ENCODE data around the gene ERC2. TPM values are rescaled to one million over a fixed set of nuclear protein-coding genes. Genes with fewer than 3 reads are reported as not detected.

The ERC2 gene
- total and polyA plus RNA-seq, 5 donors from 2014 or later: not detected

DNA sequence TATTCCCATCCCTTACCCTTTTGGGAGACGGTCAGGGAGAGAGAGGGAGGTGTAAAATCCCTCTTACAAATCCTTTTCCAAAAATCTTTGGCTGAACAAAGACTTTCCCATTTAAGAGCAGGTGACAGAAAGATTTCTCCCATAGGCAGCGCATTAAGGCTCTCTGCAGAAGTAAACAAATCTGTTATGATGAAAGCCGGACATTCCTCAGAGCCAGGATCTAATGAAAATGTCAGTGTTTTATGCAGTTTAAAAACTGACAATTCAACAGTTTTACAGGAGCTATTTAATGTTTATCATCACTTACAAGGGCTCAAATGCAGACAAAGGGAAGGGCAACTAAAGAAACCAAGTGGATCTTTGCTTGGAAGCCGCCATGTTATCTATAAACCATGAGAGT is 872.8 kb downstream of the ERC2 start:
- Mint-ChIP-seq H3K4me3 (no peak overlapping the region), H3K27me3 (no peaks in the 10 kb centered on the region), H3K36me3 (no peaks in the 10 kb centered on the region), H3K27ac (no peak overlapping the region), H3K9me3 (peaks cover 0 to 5% (median 2%) of the 10 kb centered on the region in 7 donors), H3K4me1 (no peaks in the 10 kb centered on the region)
- Histone ChIP-seq H3K27me3 (ENCODE audit: control insufficient read depth, insufficient read depth, low read length) (peaks cover 2% of the 10 kb centered on the region), H3K4me3 (ENCODE audit: low read depth, low read length) (no peak overlapping the region), H3K4me1 (ENCODE audit: control insufficient read depth, insufficient read depth, low read length, poor library complexity, severe bottlenecking) (no peaks in the 10 kb centered on the region), H3K9me3 (ENCODE audit: control insufficient read depth in 2 of 2, low read length in 2 of 2) (no peaks in the 10 kb centered on the region), H3K27ac (ENCODE audit: insufficient read depth, low read length, poor library complexity, severe bottlenecking) (no peak overlapping the region), H3K36me3 (ENCODE audit: control insufficient read depth, insufficient read depth, low read length) (no peaks in the 10 kb centered on the region)
- DNase-seq (no peak), ATAC-seq (ENCODE audit: low read depth in 2 of 2) (no peak)

DNA sequence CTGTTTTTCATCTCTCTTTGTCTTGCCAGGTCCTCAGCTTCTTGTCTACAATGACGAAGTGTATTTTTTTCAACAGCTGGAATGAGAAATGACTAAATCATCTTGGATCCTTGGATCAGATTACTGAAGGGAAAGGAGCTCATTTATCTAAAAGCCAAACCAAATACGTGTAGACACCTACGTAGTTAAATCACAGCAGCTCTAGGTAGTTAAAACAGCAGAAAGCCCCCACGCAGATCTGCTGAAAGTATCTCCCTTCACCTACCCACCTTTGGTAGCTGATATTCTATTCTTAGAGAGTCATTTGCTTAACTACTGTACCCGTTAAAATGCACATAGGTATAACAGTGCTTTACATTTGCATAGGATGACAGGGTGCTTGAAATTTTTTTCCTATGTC is 875.7 kb downstream of the ERC2 start:
- Histone ChIP-seq H3K4me1 (ENCODE audit: control insufficient read depth, insufficient read depth, low read length, poor library complexity, severe bottlenecking) (no peaks in the 10 kb centered on the region), H3K27ac (ENCODE audit: insufficient read depth, low read length, poor library complexity, severe bottlenecking) (no peak overlapping the region), H3K27me3 (ENCODE audit: control insufficient read depth, insufficient read depth, low read length) (peaks cover under 1% of the 10 kb centered on the region), H3K4me3 (ENCODE audit: low read depth, low read length) (no peak overlapping the region), H3K9me3 (ENCODE audit: control insufficient read depth in 2 of 2, low read length in 2 of 2) (no peaks in the 10 kb centered on the region), H3K36me3 (ENCODE audit: control insufficient read depth, insufficient read depth, low read length) (no peaks in the 10 kb centered on the region)
- Mint-ChIP-seq H3K36me3 (no peaks in the 10 kb centered on the region), H3K27ac (no peak overlapping the region), H3K4me1 (no peaks in the 10 kb centered on the region), H3K9me3 (peaks cover 0 to 5% (median 2%) of the 10 kb centered on the region in 7 donors), H3K4me3 (no peak overlapping the region), H3K27me3 (no peaks in the 10 kb centered on the region)
- ATAC-seq (ENCODE audit: low read depth in 2 of 2): no peak
- no peak for DNase-seq

DNA sequence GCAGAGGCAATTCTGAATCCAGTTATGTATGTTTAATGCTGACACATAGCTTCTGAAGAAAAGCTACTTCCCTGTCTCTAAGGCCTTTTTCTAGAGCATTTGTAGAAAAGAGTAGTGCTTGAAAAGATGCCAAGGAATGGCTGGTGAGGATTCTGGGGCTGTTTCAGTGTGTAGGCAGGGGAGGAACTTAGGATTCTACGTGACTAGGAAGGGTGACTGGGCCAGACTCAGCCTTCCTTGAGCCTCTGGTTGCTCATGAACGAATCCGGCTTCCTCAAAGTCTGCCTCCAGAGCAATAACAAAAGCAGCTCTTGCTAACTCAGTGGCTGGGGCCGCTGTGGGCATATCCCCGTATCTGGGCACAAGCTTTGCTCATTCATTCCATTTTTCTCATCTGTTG is 876.4 kb downstream of the ERC2 start:
- no peaks in the 10 kb centered on the region for H3K36me3 ChIP-seq (ENCODE audit: control insufficient read depth, insufficient read depth, low read length)
- no peaks in the 10 kb centered on the region for H3K36me3 Mint-ChIP-seq
- no peaks in the 10 kb centered on the region for H3K4me1 Mint-ChIP-seq
- no peak overlapping the region for H3K4me3 Mint-ChIP-seq
- no peaks in the 10 kb centered on the region for H3K27me3 ChIP-seq (ENCODE audit: control insufficient read depth, insufficient read depth, low read length)
- no peak overlapping the region for H3K27ac Mint-ChIP-seq
- ATAC-seq (ENCODE audit: low read depth in 2 of 2) (no peak), DNase-seq (no peak)
- no peaks in the 10 kb centered on the region for H3K9me3 ChIP-seq (ENCODE audit: control insufficient read depth in 2 of 2, low read length in 2 of 2)
- H3K9me3 Mint-ChIP-seq: peaks cover 0 to 5% (median 2%) of the 10 kb centered on the region in 7 donors
- H3K4me1 ChIP-seq (ENCODE audit: control insufficient read depth, insufficient read depth, low read length, poor library complexity, severe bottlenecking): no peaks in the 10 kb centered on the region
- H3K27me3 Mint-ChIP-seq: no peaks in the 10 kb centered on the region
- H3K4me3 ChIP-seq (ENCODE audit: low read depth, low read length): no peak overlapping the region
- H3K27ac ChIP-seq (ENCODE audit: insufficient read depth, low read length, poor library complexity, severe bottlenecking): no peak overlapping the region

DNA sequence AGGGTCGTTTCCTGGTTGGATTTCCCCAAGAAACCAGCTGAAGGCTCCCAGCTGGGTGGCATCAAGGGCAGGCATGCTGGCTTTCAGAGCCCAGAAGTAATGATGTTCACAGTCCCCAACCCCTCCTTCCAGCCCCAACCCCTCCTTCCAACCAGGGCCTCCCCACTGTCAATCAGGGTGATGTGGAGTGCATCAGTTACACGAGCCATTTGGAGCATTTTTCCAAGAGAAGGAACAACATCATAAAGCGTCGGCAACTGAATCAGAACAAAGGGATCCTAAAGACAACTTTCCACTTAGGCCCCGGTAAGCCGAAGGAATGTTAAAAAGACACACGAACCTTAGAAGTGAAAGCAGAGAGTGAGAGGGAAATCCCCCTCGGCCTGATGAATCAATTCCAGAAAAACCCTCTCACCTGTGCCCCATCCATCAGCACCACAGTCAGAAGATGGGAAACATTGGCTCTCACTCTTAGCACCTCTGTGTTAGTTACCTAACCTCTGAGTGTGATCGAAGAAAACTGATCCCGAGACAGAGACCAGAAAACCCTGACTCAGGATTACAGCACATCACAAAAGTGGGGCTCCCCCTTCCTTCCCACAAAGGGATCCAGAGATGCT is 880.0 kb downstream of the ERC2 start:
- no peaks in the 10 kb centered on the region for H3K27me3 ChIP-seq (ENCODE audit: control insufficient read depth, insufficient read depth, low read length)
- no peak for ATAC-seq (ENCODE audit: low read depth in 2 of 2)
- no peaks in the 10 kb centered on the region for H3K36me3 ChIP-seq (ENCODE audit: control insufficient read depth, insufficient read depth, low read length)
- no peaks in the 10 kb centered on the region for H3K27me3 Mint-ChIP-seq
- no peaks in the 10 kb centered on the region for H3K9me3 ChIP-seq (ENCODE audit: control insufficient read depth in 2 of 2, low read length in 2 of 2)
- H3K27ac ChIP-seq (ENCODE audit: insufficient read depth, low read length, poor library complexity, severe bottlenecking): no peak overlapping the region
- DNase-seq: no peak
- H3K4me1 Mint-ChIP-seq: no peaks in the 10 kb centered on the region
- H3K4me3 ChIP-seq (ENCODE audit: low read depth, low read length): no peak overlapping the region
- H3K27ac Mint-ChIP-seq: no peak overlapping the region
- no peaks in the 10 kb centered on the region for H3K36me3 Mint-ChIP-seq
- peaks cover 0 to 2% (median 0%) of the 10 kb centered on the region in 7 donors for H3K9me3 Mint-ChIP-seq
- no peak overlapping the region for H3K4me3 Mint-ChIP-seq
- H3K4me1 ChIP-seq (ENCODE audit: control insufficient read depth, insufficient read depth, low read length, poor library complexity, severe bottlenecking): no peaks in the 10 kb centered on the region

DNA sequence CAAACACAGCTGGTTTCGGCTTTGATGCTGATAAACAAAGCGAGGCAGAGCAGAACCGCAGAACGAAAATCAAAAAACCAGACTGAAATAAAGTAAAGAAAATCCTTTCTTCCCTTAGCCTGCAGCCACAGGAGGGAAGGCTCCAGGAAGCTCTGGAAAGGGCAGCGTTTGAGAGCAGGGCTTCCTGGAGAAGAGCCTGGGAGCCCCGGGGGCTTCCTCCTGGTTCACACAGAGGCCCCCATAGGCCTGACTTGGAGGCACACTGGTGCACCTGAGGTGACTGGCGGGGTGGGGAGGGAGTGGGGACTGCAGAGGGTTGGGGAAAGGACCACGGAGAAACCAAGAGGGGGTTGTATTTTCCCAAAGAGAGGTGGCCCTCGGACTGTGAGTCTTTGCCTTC is 882.4 kb downstream of the ERC2 start:
- no peak overlapping the region for H3K27ac Mint-ChIP-seq
- no peaks in the 10 kb centered on the region for H3K27me3 Mint-ChIP-seq
- H3K36me3 Mint-ChIP-seq: no peaks in the 10 kb centered on the region
- Histone ChIP-seq H3K4me1 (ENCODE audit: control insufficient read depth, insufficient read depth, low read length, poor library complexity, severe bottlenecking) (no peaks in the 10 kb centered on the region), H3K27me3 (ENCODE audit: control insufficient read depth, insufficient read depth, low read length) (no peaks in the 10 kb centered on the region), H3K27ac (ENCODE audit: insufficient read depth, low read length, poor library complexity, severe bottlenecking) (no peak overlapping the region), H3K9me3 (ENCODE audit: control insufficient read depth in 2 of 2, low read length in 2 of 2) (no peaks in the 10 kb centered on the region), H3K4me3 (ENCODE audit: low read depth, low read length) (no peak overlapping the region), H3K36me3 (ENCODE audit: control insufficient read depth, insufficient read depth, low read length) (no peaks in the 10 kb centered on the region)
- peaks cover 0 to 4% (median 0%) of the 10 kb centered on the region in 7 donors for H3K9me3 Mint-ChIP-seq
- no peaks in the 10 kb centered on the region for H3K4me1 Mint-ChIP-seq
- no peak overlapping the region for H3K4me3 Mint-ChIP-seq
- DNase-seq (no peak), ATAC-seq (ENCODE audit: low read depth in 2 of 2) (no peak)

DNA sequence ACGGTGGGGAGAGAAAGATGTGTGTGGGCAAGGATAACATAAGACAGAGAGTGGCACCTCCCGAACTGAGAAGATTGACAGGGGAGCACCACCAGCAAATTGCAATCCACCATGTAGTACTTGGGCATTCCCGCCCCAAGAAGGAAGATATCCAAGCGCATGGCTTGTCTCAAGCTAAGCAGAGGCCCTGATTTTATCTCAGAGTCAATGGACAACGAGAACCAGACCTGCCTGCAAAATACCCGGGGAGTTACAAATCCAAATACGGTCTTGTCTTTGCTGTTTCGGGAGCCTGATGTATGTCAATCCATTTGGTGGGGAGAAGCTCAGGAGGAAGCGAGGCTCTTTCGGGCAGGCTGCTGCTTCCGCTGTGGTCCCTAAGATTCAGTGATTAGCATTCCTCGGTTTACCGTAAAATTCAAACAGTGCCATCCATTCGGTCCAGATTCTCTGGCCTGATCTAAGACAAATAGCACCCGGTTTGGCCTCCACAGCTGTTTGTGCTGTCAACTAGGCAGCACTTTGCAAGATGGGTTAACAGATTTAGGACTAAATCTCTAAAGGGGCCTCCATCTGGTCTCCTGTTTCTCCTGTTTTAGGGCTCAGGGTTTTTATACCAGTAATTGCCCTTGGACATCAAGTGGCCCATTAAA is 883.4 kb downstream of the ERC2 start:
- no peaks in the 10 kb centered on the region for H3K36me3 Mint-ChIP-seq
- no peak overlapping the region for H3K4me3 Mint-ChIP-seq
- Histone ChIP-seq H3K4me3 (ENCODE audit: low read depth, low read length) (no peak overlapping the region), H3K4me1 (ENCODE audit: control insufficient read depth, insufficient read depth, low read length, poor library complexity, severe bottlenecking) (no peaks in the 10 kb centered on the region), H3K27ac (ENCODE audit: insufficient read depth, low read length, poor library complexity, severe bottlenecking) (no peak overlapping the region), H3K27me3 (ENCODE audit: control insufficient read depth, insufficient read depth, low read length) (no peaks in the 10 kb centered on the region), H3K9me3 (ENCODE audit: control insufficient read depth in 2 of 2, low read length in 2 of 2) (no peaks in the 10 kb centered on the region), H3K36me3 (ENCODE audit: control insufficient read depth, insufficient read depth, low read length) (no peaks in the 10 kb centered on the region)
- no peaks in the 10 kb centered on the region for H3K27me3 Mint-ChIP-seq
- H3K4me1 Mint-ChIP-seq: no peaks in the 10 kb centered on the region
- H3K9me3 Mint-ChIP-seq: peaks cover 0 to 2% (median 0%) of the 10 kb centered on the region in 7 donors
- H3K27ac Mint-ChIP-seq: no peak overlapping the region
- DNase-seq (no peak), ATAC-seq (ENCODE audit: low read depth in 2 of 2) (no peak)

DNA sequence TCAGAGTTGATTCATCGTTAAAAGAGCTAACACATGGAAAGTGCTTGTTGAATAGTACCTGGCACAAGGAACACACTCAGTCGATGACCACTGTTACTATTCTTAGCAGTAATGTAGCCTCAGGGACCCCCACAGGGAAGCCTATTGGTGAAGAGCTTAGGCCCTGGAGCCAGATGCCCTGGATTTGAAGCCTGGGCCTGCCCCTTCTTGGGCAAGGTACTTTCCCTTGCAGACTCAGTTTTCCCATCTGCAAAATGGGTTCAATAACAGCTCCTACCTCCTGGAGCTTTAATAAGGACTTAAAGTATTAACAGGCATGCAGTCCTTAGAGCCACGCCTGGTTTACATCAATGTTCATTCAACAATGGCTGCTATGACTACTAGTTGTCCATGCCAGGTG is 884.2 kb downstream of the ERC2 start:
- Histone ChIP-seq H3K27ac (ENCODE audit: insufficient read depth, low read length, poor library complexity, severe bottlenecking) (no peak overlapping the region), H3K36me3 (ENCODE audit: control insufficient read depth, insufficient read depth, low read length) (no peaks in the 10 kb centered on the region), H3K4me3 (ENCODE audit: low read depth, low read length) (no peak overlapping the region), H3K27me3 (ENCODE audit: control insufficient read depth, insufficient read depth, low read length) (no peaks in the 10 kb centered on the region), H3K9me3 (ENCODE audit: control insufficient read depth in 2 of 2, low read length in 2 of 2) (no peaks in the 10 kb centered on the region), H3K4me1 (ENCODE audit: control insufficient read depth, insufficient read depth, low read length, poor library complexity, severe bottlenecking) (no peaks in the 10 kb centered on the region)
- Mint-ChIP-seq H3K9me3 (peaks cover 0 to 7% (median 0%) of the 10 kb centered on the region in 7 donors), H3K27me3 (no peaks in the 10 kb centered on the region), H3K4me3 (no peak overlapping the region), H3K36me3 (no peaks in the 10 kb centered on the region), H3K4me1 (peaks cover 0 to 2% (median 0%) of the 10 kb centered on the region in 4 donors), H3K27ac (no peak overlapping the region)
- ATAC-seq (ENCODE audit: low read depth in 2 of 2) (no peak), DNase-seq (no peak)

DNA sequence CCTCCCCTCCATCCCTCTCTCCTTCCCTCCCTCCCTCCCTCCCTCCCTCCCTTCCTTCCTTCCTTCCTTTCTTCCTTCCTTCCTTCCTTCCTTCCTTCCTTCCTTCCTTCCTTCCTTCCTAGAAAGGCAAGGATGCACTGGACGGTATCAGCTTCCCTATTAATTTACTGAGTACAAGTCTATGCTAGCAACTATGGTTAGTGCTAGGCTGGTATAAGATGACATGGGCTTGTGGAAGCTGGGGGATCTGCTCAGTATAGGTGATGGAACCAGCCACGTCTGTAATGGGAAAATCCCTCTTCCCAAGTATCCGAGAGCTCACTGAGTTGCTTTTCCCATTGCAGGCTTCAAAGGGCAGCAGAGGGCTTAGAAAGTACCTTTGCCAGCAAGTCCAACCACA is 884.8 kb downstream of the ERC2 start:
- H3K36me3 Mint-ChIP-seq: no peaks in the 10 kb centered on the region
- H3K27ac ChIP-seq (ENCODE audit: insufficient read depth, low read length, poor library complexity, severe bottlenecking): no peak overlapping the region
- no peak overlapping the region for H3K4me3 Mint-ChIP-seq
- H3K27me3 ChIP-seq (ENCODE audit: control insufficient read depth, insufficient read depth, low read length): no peaks in the 10 kb centered on the region
- no peaks in the 10 kb centered on the region for H3K9me3 ChIP-seq (ENCODE audit: control insufficient read depth in 2 of 2, low read length in 2 of 2)
- H3K4me1 Mint-ChIP-seq: peaks cover 0 to 2% (median 0%) of the 10 kb centered on the region in 4 donors
- H3K27me3 Mint-ChIP-seq: no peaks in the 10 kb centered on the region
- H3K9me3 Mint-ChIP-seq: peaks cover 0 to 7% (median under 1%) of the 10 kb centered on the region in 7 donors
- no peak for DNase-seq
- no peaks in the 10 kb centered on the region for H3K4me1 ChIP-seq (ENCODE audit: control insufficient read depth, insufficient read depth, low read length, poor library complexity, severe bottlenecking)
- no peak for ATAC-seq (ENCODE audit: low read depth in 2 of 2)
- H3K4me3 ChIP-seq (ENCODE audit: low read depth, low read length): no peak overlapping the region
- H3K27ac Mint-ChIP-seq: no peak overlapping the region
- no peaks in the 10 kb centered on the region for H3K36me3 ChIP-seq (ENCODE audit: control insufficient read depth, insufficient read depth, low read length)

All from CD4-positive, CD25-positive, alpha-beta regulatory T cell (primary cell).